GM10266 (cell line): ENCODE measurements around the gene HP.

Experiments
- DNase-seq: peaks from one replicate; pipeline ENCODE4 v3.0.0; 2012; ENCODE audit errors: extremely low spot score
- TF ChIP-seq, protein P1 (sequence below): IDR thresholded peaks from 2 replicates; pipeline ENCODE4 v1.5.1; 2012; ENCODE audit warnings: mild to moderate bottlenecking, low read depth; ENCODE audit not compliant: control insufficient read depth, insufficient read depth; ENCODE audit errors: missing control alignments

HP gene

DNA sequence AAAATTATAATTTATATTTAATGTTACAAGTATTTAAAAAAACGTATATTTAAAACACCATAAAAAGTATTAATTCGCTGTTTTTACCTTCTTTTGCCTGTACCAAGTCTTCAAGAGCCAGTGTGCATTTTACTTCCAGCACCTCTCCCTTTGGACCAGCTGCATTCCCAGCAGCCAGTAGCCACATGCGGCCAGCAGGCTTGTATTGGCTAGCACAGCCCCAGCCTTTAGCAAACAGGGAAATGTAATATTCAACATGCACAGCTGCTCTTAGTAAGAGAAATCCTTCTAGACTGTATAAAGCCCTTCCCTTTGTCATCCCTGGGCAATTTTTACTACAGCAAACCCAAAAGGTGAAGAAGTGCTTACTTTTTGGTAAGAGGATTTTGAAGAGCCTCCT lies 39.2 kb upstream of the HP start:
- TF ChIP-seq, protein P1, sequence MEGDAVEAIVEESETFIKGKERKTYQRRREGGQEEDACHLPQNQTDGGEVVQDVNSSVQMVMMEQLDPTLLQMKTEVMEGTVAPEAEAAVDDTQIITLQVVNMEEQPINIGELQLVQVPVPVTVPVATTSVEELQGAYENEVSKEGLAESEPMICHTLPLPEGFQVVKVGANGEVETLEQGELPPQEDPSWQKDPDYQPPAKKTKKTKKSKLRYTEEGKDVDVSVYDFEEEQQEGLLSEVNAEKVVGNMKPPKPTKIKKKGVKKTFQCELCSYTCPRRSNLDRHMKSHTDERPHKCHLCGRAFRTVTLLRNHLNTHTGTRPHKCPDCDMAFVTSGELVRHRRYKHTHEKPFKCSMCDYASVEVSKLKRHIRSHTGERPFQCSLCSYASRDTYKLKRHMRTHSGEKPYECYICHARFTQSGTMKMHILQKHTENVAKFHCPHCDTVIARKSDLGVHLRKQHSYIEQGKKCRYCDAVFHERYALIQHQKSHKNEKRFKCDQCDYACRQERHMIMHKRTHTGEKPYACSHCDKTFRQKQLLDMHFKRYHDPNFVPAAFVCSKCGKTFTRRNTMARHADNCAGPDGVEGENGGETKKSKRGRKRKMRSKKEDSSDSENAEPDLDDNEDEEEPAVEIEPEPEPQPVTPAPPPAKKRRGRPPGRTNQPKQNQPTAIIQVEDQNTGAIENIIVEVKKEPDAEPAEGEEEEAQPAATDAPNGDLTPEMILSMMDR: no peak
- DNase-seq: no peak

DNA sequence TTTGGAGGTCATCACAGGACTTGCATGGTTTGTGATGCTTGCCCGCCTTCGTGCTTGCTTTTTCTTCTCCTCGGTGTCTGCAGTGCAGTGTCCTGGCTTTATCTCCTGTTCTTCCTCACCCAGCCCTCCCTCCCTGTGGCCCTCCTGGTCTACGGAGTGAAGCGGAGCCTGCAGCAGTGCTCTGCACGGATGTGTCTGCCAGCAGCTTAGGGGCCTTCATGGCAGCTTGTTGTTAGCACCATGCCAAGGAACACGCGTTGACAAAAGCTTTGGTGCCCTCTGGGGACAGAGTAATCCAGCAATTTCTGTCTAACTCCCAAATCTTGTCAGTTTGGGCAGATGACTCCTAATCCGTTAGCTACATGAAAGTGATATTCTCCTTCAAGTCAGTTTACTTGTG lies 35.8 kb upstream of the HP start:
- DNase-seq: no peak
- TF ChIP-seq, protein P1: no peak

DNA sequence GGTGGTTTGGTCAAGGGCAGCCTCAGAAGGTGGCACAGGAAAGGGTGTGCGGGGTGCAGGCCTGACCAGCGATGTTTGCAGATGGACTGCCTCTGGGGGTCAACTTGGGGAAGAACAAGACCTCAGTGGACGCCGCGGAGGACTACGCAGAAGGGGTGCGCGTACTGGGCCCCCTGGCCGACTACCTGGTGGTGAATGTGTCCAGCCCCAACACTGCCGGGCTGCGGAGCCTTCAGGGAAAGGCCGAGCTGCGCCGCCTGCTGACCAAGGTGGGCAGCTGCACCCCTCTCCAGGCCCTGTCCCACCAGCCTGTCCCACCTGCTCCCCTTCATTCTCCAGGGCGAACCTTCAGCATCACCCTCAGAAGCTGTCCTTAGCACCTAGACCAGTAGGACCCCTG lies 33.3 kb upstream of the HP start:
- TF ChIP-seq, protein P1: no peak

DNA sequence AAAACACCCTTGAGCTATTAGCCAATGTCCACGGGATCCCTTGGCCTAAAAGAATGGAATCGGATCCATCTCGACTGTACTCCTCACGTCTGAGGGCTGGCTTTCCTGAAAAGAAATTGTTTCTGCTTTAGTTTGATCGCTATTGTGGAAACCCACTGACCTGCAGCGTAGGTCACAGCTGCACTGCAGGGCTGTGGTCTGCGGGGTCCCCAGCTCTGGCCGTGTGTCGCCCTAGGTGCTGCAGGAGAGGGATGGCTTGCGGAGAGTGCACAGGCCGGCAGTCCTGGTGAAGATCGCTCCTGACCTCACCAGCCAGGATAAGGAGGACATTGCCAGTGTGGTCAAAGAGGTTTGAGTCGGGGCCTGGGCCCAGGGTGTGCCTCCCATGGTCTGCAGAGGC lies 32.2 kb upstream of the HP start:
- DNase-seq: no peak
- TF ChIP-seq, protein P1: no peak

More for the DNA sequence above, 33.3 kb upstream of the HP start:
- DNase-seq: no peak

DNA sequence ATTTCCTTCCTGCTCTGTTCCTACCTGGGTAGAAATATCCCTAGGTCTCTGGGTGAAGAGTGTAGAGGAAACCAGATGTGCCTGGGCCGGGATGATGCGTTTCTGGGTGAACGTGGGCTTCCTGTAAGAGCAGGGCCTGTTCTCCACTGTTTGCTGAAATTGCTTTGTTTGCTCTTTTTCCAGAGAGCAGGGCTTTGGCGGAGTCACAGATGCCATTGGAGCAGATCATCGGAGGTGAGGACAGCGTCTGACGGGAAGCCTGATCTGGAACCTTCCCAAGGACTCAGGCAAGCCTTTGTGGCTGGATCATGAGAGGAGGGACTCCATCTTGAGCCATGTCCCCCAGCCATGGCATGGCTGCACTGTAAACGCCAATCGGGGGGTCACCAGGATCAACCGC lies 30.3 kb upstream of the HP start:
- no peak for DNase-seq
- TF ChIP-seq, protein P1: no peak

DNA sequence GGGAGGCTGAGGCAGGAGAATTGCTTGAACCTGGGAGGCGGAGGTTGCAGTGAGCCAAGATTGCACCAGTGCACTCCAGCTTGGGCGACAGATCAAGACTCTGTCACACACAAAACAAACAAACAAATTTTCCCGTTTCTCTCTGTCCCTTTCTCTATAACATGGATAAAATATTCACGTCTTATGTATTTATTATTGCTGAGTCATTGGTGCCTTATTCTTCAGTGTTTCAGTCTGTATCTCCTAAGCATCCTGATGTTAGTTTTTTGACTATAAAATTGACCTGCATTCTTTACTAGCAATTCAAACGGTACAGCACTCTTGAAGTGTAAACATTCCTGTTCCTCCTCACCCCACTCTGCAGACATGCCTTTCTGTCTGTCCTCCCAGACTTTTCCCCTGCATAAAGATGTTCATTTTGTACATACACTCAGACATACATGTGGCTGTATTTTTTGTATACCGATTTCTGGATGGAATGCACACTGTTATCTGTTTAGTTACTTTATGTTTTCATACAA lies 29.4 kb upstream of the HP start:
- TF ChIP-seq, protein P1: no peak
- no peak for DNase-seq

DNA sequence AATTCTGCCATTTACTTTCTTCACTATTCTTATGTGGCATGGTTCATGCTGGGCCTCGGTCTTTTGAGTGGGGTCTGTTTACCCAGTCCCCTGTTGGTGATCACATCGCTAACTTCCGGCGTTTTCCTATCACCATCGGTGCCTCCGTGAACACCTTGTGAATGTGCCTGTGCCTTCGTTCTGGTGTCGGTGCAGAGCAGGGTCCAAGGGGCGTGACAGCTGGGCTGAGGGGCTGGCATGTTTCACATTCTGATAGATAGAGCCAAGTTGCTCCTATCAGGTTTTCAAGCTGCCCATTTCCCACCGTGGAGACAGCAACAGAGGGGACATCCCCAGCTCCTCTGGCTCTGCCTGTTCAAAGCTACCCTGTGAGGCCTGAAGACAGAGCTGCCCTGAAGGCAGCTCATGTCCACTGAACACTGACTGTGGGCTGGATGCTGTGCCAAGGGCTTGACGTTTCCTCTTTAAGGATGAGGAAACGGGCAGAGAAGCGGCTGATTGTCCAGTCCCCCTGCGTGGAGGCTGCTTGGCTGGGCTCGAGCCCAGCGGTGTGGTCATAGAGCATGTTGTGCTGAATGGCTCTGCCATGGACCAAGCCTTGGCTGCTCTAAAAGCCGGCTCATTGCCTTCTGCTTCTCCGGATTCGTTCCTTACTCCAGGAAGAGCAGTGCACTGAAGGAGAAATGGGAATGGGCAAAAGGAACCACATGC lies 28.7 kb upstream of the HP start:
- DNase-seq: no peak
- TF ChIP-seq, protein P1: no peak
